ENCODE measurements around the gene HNRNPH1. TPM values are rescaled to one million over a fixed set of nuclear protein-coding genes. Genes with fewer than 3 reads are reported as not detected.

The HNRNPH1 gene
- total and polyA plus RNA-seq, 2 of the 8 experiments (the other 6 are each of a cell fraction or from before 2014, with no cell fraction given), result 170 to 735 TPM

GRCh38 chr5:179601871-179602625, 21.4 kb downstream of the HNRNPH1 start:
- no peaks in the 10 kb centered on the region for H3K9me3 ChIP-seq (ENCODE audit: insufficient read depth in 2 of 2, low read depth in 1 of 2, low read length in 1 of 2)
- peaks cover 22 to 58% (median 47%) of the 10 kb centered on the region in 4 experiments for H3K36me3 ChIP-seq (ENCODE audit: control insufficient read depth in 2 of 4, insufficient read depth in 4 of 4, low read length in 3 of 4)
- H4K5ac ChIP-seq (ENCODE audit: insufficient read length, low read depth, low read length), result no peak overlapping the region
- TF ChIP-seq CHD1 (IDR thresholded peaks at IDR 0.05; ENCODE audit: low read depth, low read length) (no peak), GABPA (IDR thresholded peaks at IDR 0.05; ENCODE audit: borderline replicate concordance, insufficient read depth, low read length) (no peak), RNF2 (IDR thresholded peaks at IDR 0.05; ENCODE audit: borderline replicate concordance, low read depth, low read length, missing control alignments, poor library complexity, severe bottlenecking) (no peak), FOSL1 (IDR thresholded peaks at IDR 0.05; ENCODE audit: insufficient read depth, low read depth, low read length) (no peak), CBX5 (IDR thresholded peaks at IDR 0.05; ENCODE audit: low read depth, low read length) (no peak), SP4 (IDR thresholded peaks at IDR 0.05; ENCODE audit: low read length) (no peak), TCF12 (IDR thresholded peaks at IDR 0.05; ENCODE audit: low read depth, low read length) (no peak), EZH2 (IDR thresholded peaks at IDR 0.05; ENCODE audit: low read depth, low read length, severe bottlenecking) (no peak), KDM5A (IDR thresholded peaks at IDR 0.05; ENCODE audit: low read length) (no peak), SP2 (IDR thresholded peaks at IDR 0.05; ENCODE audit: low read length) (no peak), CREB1 (IDR thresholded peaks at IDR 0.05) (no peak), PHF8 (conservative IDR thresholded peaks at IDR 0.05; ENCODE audit: low read depth, low read length) (no peak)
- H4K91ac ChIP-seq (replicated peaks; ENCODE audit: insufficient read length, low read length), result no peak overlapping the region
- no peak overlapping the region for H3K4ac ChIP-seq (replicated peaks; ENCODE audit: insufficient read length, low read depth, low read length)
- H4K20me1 ChIP-seq (replicated peaks in 1 of 2; ENCODE audit: control insufficient read depth in 1 of 2, insufficient read depth in 2 of 2, low read length in 2 of 2), result peaks cover 0 to 15% of the 10 kb centered on the region in 2 experiments
- no peaks in the 10 kb centered on the region for H3K4me1 ChIP-seq (replicated peaks in 1 of 4; ENCODE audit: control insufficient read depth in 3 of 4, insufficient read depth in 4 of 4, low read length in 3 of 4)
- FAIRE-seq (no peak), DNase-seq (ENCODE audit: low read depth in 1 of 2, low spot score in 2 of 2) (no peak)
- H2BK120ac ChIP-seq (replicated peaks; ENCODE audit: low read depth, low read length), result no peak overlapping the region
- H3K14ac ChIP-seq (ENCODE audit: insufficient read length), result no peak overlapping the region
- no peaks in the 10 kb centered on the region for H3K23me2 ChIP-seq (ENCODE audit: low read depth, low read length)
- H3K27me3 ChIP-seq (replicated peaks in 1 of 4; ENCODE audit: control insufficient read depth in 3 of 4, extremely low read depth in 1 of 4, insufficient read depth in 3 of 4, low read length in 3 of 4), result no peaks in the 10 kb centered on the region
- no peak overlapping the region for H2AFZ ChIP-seq (ENCODE audit: low read length)
- H3K23ac ChIP-seq (ENCODE audit: insufficient read length), result no peak overlapping the region
- ChIA-PET POLR2A (ENCODE audit: partially characterized antibody) (interaction anchor here (0.9 to 3.0 kb wide), 3 partner anchors 8 to 15 kb away, joined by 3 to 7 read pairs (median 4); no protein-coding TSS in a partner anchor), CTCF (ENCODE audit: partially characterized antibody) (interaction anchor here (0.8 to 2.0 kb wide), 3 partner anchors 28 to 108 kb away, joined by 3 to 8 read pairs (median 4); no protein-coding TSS in a partner anchor)
- H3K4me2 ChIP-seq (ENCODE audit: insufficient read depth in 1 of 2, low read depth in 2 of 2, low read length in 2 of 2), result no peak overlapping the region
- H3K4me3 ChIP-seq (ENCODE audit: extremely low read depth in 1 of 4, insufficient read depth in 2 of 4, low read depth in 3 of 4, low read length in 4 of 4), result no peak overlapping the region
- no peak overlapping the region for H2BK15ac ChIP-seq (ENCODE audit: low read length)
- H3K79me2 ChIP-seq (ENCODE audit: control insufficient read depth in 1 of 2, insufficient read depth in 2 of 2, low read length in 2 of 2), result no peaks in the 10 kb centered on the region
- H2AK5ac ChIP-seq (ENCODE audit: low read depth, low read length), result no peak overlapping the region
- H2BK20ac ChIP-seq (ENCODE audit: low read length), result no peak overlapping the region
- H2BK12ac ChIP-seq (ENCODE audit: low read depth, low read length), result no peak overlapping the region
- H3K79me1 ChIP-seq (ENCODE audit: low read depth, low read length), result no peaks in the 10 kb centered on the region
- H3K56ac ChIP-seq (replicated peaks; ENCODE audit: insufficient read length, low read depth, low read length), result no peak overlapping the region
- no peak overlapping the region for H2BK5ac ChIP-seq (ENCODE audit: low read depth, low read length)
- H3K27ac ChIP-seq (ENCODE audit: low read depth, low read length), result no peak overlapping the region
- WGBS, 2 experiments (ENCODE audit: extremely low coverage in 1 of 2, insufficient coverage in 1 of 2, insufficient read length in 1 of 2, insufficient replicate concordance in 2 of 2, low coverage in 1 of 2, low lambda C conversion rate in 2 of 2, missing lambda C conversion rate in 1 of 2), result 90% methylated on average over 18 of the region's 18 CpGs; no CpG with 5 or more reads in 1 of the 2 experiments
- no peak overlapping the region for H3K18ac ChIP-seq (ENCODE audit: extremely low read depth, low read length)
- no peak overlapping the region for H3K9ac ChIP-seq (replicated peaks in 1 of 4; ENCODE audit: extremely low read depth in 1 of 4, low read depth in 3 of 4, low read length in 3 of 4)
- H4K8ac ChIP-seq (ENCODE audit: extremely low read depth, insufficient read depth, low read length), result no peak overlapping the region

Data from H1 (cell line).